ENCODE measurements around the gene OR10A6. TPM values are rescaled to one million over a fixed set of nuclear protein-coding genes. Genes with fewer than 3 reads are reported as not detected.

OR10A6 gene
- total and polyA plus RNA-seq, 10 of the 15 experiments (the other 5 are each of a cell fraction or from before 2014, with no cell fraction given): not detected

GRCh38 chr11:7906481-7906880, 24.6 kb downstream of the OR10A6 start:
- CTCF ChIA-PET: interaction anchor here (1.5 to 1.6 kb wide), 2 partner anchors 80 to 81 kb away, joined by 5 to 6 read pairs; partner anchors contain the start of gene EIF3F
- no peak overlapping the region for H2AFZ ChIP-seq (ENCODE audit: control insufficient read depth, low read depth, low read length)
- BruUV-seq (replicated peaks): no TSS peak

GRCh38 chr11:7905961-7906429, 25.1 kb downstream of the OR10A6 start:
- no peak for DNase-seq (ENCODE audit: low read depth, low spot score)
- H3K9me3 ChIP-seq (replicated peaks; ENCODE audit: control insufficient read depth, insufficient read depth, low read length): no peaks in the 10 kb centered on the region
- ChIA-PET SMC1A (ENCODE audit: uncharacterized antibody, unreplicated experiment) (no interaction called here), RAD21 (ENCODE audit: unreplicated experiment) (interaction anchor here (1.4 kb wide), 1 partner anchor 80 kb away, joined by 4 read pairs; no protein-coding TSS in a partner anchor), POLR2A (no interaction called here), CTCF (interaction anchor here (1.6 kb wide), 1 partner anchor 81 kb away, joined by 6 read pairs; the partner anchor contains the start of gene EIF3F)
- FAIRE-seq: no peak
- ATAC-seq: no peak
- H3K4me2 ChIP-seq (ENCODE audit: control insufficient read depth, insufficient read depth): no peak overlapping the region
- H2AFZ ChIP-seq (ENCODE audit: control insufficient read depth, low read depth, low read length): no peak overlapping the region
- no TSS peak for BruUV-seq (replicated peaks)
- no peaks in the 10 kb centered on the region for H3K79me2 ChIP-seq (ENCODE audit: control insufficient read depth, insufficient read depth, low read length)
- no peaks in the 10 kb centered on the region for H4K20me1 ChIP-seq (ENCODE audit: control insufficient read depth, insufficient read depth)
- no peak overlapping the region for H3K27ac ChIP-seq (ENCODE audit: control insufficient read depth, insufficient read depth)
- no peaks in the 10 kb centered on the region for H3K4me1 ChIP-seq (ENCODE audit: control insufficient read depth, insufficient read depth, low read length)
- no peaks in the 10 kb centered on the region for H3K36me3 ChIP-seq (ENCODE audit: control insufficient read depth in 2 of 2, insufficient read depth in 2 of 2, low read length in 1 of 2)
- no peak overlapping the region for H3K4me3 ChIP-seq
- WGBS (ENCODE audit: insufficient coverage, insufficient replicate concordance, low lambda C conversion rate, missing lambda C conversion rate): 2% methylated on average over 3 of the region's 3 CpGs
- in situ Hi-C loops (cut with MboI): no loop called here
- no peak overlapping the region for H3K9ac ChIP-seq (ENCODE audit: control insufficient read depth, insufficient read depth, low read length)
- peaks cover 0 to 2% of the 10 kb centered on the region in 2 experiments; a peak in 1 of 4 replicates for H3K27me3 ChIP-seq (replicated peaks in 1 of 2; ENCODE audit: control insufficient read depth in 2 of 2, insufficient read depth in 2 of 2, low read length in 1 of 2)
- intact Hi-C loops (cut with micrococcal nuclease; ENCODE audit: unreplicated experiment): no loop called here
- TF ChIP-seq MTA3 (IDR thresholded peaks at IDR 0.05; ENCODE audit: borderline replicate concordance, low read length) (no peak), BMI1 (IDR thresholded peaks at IDR 0.05; ENCODE audit: borderline replicate concordance) (no peak), MAX (IDR thresholded peaks at IDR 0.05; ENCODE audit: low read depth, low read length) (no peak), GABPA (IDR thresholded peaks at IDR 0.05; ENCODE audit: low read depth) (no peak), STAT3 (IDR thresholded peaks at IDR 0.05; ENCODE audit: low read depth, low read length) (no peak), SMARCA5 (IDR thresholded peaks at IDR 0.05) (no peak), CEBPB (IDR thresholded peaks at IDR 0.05; ENCODE audit: borderline replicate concordance in 1 of 2, low read depth in 2 of 2, low read length in 2 of 2) (no peak), ESRRA (IDR thresholded peaks at IDR 0.05; ENCODE audit: low read length) (no peak), SMAD1 (IDR thresholded peaks at IDR 0.05; ENCODE audit: low read depth, partially characterized antibody) (no peak), ZSCAN29 (IDR thresholded peaks at IDR 0.05) (no peak), FOS (IDR thresholded peaks at IDR 0.05; ENCODE audit: borderline replicate concordance, extremely low read depth, insufficient read length) (no peak), PML (IDR thresholded peaks at IDR 0.05; ENCODE audit: low read length) (no peak), ZNF592 (IDR thresholded peaks at IDR 0.05) (no peak), WRNIP1 (IDR thresholded peaks at IDR 0.05; ENCODE audit: borderline replicate concordance, low read depth, low read length) (no peak)

More at GRCh38 chr11:7906481-7906880, 24.6 kb downstream of the OR10A6 start:
- Histone ChIP-seq H3K4me3 (no peak overlapping the region), H3K36me3 (ENCODE audit: control insufficient read depth in 2 of 2, insufficient read depth in 2 of 2, low read length in 1 of 2) (no peaks in the 10 kb centered on the region), H3K4me1 (ENCODE audit: control insufficient read depth, insufficient read depth, low read length) (no peaks in the 10 kb centered on the region), H3K79me2 (ENCODE audit: control insufficient read depth, insufficient read depth, low read length) (no peaks in the 10 kb centered on the region), H3K9me3 (replicated peaks; ENCODE audit: control insufficient read depth, insufficient read depth, low read length) (no peaks in the 10 kb centered on the region), H3K4me2 (ENCODE audit: control insufficient read depth, insufficient read depth) (no peak overlapping the region), H3K27ac (ENCODE audit: control insufficient read depth, insufficient read depth) (no peak overlapping the region), H4K20me1 (ENCODE audit: control insufficient read depth, insufficient read depth) (no peaks in the 10 kb centered on the region), H3K9ac (ENCODE audit: control insufficient read depth, insufficient read depth, low read length) (no peak overlapping the region), H3K27me3 (replicated peaks in 1 of 2; ENCODE audit: control insufficient read depth in 2 of 2, insufficient read depth in 2 of 2, low read length in 1 of 2) (peaks cover 0 to 2% of the 10 kb centered on the region in 2 experiments; a peak in 2 of 4 replicates)
- RAD21 ChIA-PET (ENCODE audit: unreplicated experiment): no interaction called here
- in situ Hi-C loops (cut with MboI): no loop called here
- no peak for ATAC-seq
- TF ChIP-seq RFX5 (IDR thresholded peaks at IDR 0.05; ENCODE audit: low read depth, low read length) (no peak), PAX8 (IDR thresholded peaks at IDR 0.05) (no peak)
- POLR2A ChIA-PET: no interaction called here
- 6% methylated on average over 4 of the region's 4 CpGs for WGBS (ENCODE audit: insufficient coverage, insufficient replicate concordance, low lambda C conversion rate, missing lambda C conversion rate)
- no peak for DNase-seq (ENCODE audit: low read depth, low spot score)
- SMC1A ChIA-PET (ENCODE audit: uncharacterized antibody, unreplicated experiment): no interaction called here
- intact Hi-C loops (cut with micrococcal nuclease; ENCODE audit: unreplicated experiment): no loop called here
- FAIRE-seq: no peak

All from GM12878 (cell line).